Subcutaneous adipose tissue (tissue), 4 donors: Measurements from ENCODE around the gene PTPRN2. TPM values are rescaled to one million over a fixed set of nuclear protein-coding genes. Genes with fewer than 3 reads are reported as not detected.

Experiments used
- total RNA-seq, 4 donors: library from RNA; depleted of rRNA; stranded (reverse); fragments of >200 nt; gene quantifications; one replicate each; pipeline ENCODE4 v1.1.0, GENCODE V29; 2016
- TF ChIP-seq, protein P1 (sequence below): fragments of 450-650 bp; IDR thresholded peaks from one replicate; pipeline ENCODE4 v1.5.1; 2016; ENCODE audit warnings: low read depth, mild to moderate bottlenecking, control low read depth, antibody characterized with exemption, moderate library complexity

The PTPRN2 gene
- total RNA-seq, 4 donors from 2014 or later: 2.0 to 4.6 (median 3.7) TPM

DNA sequence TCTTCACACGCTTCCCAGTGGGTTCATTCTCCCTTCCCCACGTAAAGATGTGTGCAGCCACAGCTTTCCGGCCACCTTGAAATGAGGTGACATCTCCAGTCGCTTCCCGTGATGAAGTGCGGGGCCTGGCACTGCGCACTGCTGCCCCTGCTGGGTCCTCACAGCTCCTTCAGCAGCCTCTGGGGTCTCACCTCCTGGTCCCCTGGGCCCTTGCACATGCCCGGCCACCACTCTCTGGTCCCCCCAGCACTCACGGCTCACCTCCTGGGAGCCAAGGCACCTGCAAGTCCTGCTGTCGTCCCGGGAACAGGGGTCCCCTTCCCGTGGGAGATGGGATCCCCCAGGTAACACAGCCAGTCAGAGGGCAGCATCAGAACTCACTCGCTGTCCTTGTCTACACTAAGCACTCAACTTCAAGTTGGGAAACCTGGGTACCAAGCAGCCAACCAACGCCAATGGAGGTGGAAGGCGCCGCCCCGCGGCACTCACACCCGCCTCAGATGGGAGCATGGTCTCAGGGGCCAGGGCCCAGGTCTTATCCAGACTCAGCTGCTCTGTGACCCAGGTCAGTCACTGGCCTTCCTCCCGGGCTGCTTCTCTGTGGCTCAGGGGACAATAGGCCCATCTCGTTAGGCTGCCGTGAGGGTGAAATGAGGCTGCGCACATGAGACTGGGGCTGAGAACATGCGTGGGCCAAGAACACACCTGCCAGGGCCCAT, 176.2 kb downstream of the PTPRN2 start:
- TF ChIP-seq, protein P1, sequence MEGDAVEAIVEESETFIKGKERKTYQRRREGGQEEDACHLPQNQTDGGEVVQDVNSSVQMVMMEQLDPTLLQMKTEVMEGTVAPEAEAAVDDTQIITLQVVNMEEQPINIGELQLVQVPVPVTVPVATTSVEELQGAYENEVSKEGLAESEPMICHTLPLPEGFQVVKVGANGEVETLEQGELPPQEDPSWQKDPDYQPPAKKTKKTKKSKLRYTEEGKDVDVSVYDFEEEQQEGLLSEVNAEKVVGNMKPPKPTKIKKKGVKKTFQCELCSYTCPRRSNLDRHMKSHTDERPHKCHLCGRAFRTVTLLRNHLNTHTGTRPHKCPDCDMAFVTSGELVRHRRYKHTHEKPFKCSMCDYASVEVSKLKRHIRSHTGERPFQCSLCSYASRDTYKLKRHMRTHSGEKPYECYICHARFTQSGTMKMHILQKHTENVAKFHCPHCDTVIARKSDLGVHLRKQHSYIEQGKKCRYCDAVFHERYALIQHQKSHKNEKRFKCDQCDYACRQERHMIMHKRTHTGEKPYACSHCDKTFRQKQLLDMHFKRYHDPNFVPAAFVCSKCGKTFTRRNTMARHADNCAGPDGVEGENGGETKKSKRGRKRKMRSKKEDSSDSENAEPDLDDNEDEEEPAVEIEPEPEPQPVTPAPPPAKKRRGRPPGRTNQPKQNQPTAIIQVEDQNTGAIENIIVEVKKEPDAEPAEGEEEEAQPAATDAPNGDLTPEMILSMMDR: no peak

DNA sequence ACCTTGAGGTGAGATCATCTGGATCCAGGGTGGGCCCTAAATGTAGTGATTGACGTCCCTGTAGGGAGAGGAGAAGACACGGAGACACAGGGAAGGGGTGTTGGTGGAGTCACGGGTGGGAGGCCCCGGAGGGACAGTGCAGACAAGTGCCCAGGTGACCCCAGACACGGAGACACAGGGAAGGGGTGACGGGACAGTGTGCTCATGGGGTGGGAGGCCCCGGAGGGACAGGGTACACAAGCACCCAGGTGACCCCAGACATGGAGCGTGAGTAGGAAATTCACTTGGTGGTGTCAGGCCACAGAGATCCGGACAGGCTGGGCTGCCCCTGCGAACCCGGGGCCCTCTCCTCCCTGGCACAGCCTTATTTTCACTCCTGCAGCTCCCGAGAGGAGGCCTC, 176.9 kb downstream of the PTPRN2 start:
- TF ChIP-seq, protein P1: no peak

GRCh38 chr7:158409816-158410330, 177.8 kb downstream of the PTPRN2 start:
- TF ChIP-seq, protein P1: no peak

GRCh38 chr7:158409120-158409519, 178.5 kb downstream of the PTPRN2 start:
- TF ChIP-seq, protein P1: no peak

- TF ChIP-seq, protein P1: no peak
Observed at GRCh38 chr7:158408318-158408920, 179.2 kb downstream of the PTPRN2 start.

- TF ChIP-seq, protein P1: no peak
Observed at GRCh38 chr7:158407581-158408317, 179.9 kb downstream of the PTPRN2 start.

DNA sequence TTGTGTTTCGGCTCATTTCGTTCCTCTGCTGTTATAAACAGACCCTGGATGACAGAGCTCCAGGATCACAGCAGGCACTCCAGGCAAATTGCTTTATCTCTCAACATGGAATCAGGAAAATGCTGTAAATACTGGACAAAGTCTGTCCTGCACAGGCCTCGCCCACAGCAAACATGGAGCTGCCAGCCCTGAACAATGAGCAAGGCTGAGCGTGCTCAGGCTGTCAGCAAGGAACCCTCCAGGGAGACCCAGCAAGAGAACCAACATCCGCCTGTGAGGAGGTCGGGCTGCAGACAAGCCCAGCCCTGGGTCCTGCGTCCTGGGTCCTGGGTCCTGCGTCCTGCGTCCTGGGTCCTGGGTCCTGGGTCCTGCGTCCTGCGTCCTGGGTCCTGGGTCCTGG, 180.8 kb downstream of the PTPRN2 start:
- TF ChIP-seq, protein P1: no peak
